ENCODE data around the gene TTC17. TPM values are rescaled to one million over a fixed set of nuclear protein-coding genes. Genes with fewer than 3 reads are reported as not detected.
"Not testable (repeated sequence)": the region's sequence is repeated elsewhere in the genome, so short reads cannot be mapped to it uniquely, and the experiment has no call there.

TTC17 gene
- total RNA-seq, 3 donors from 2014 or later, result 35.1 to 40.6 (median 37.8) TPM

DNA sequence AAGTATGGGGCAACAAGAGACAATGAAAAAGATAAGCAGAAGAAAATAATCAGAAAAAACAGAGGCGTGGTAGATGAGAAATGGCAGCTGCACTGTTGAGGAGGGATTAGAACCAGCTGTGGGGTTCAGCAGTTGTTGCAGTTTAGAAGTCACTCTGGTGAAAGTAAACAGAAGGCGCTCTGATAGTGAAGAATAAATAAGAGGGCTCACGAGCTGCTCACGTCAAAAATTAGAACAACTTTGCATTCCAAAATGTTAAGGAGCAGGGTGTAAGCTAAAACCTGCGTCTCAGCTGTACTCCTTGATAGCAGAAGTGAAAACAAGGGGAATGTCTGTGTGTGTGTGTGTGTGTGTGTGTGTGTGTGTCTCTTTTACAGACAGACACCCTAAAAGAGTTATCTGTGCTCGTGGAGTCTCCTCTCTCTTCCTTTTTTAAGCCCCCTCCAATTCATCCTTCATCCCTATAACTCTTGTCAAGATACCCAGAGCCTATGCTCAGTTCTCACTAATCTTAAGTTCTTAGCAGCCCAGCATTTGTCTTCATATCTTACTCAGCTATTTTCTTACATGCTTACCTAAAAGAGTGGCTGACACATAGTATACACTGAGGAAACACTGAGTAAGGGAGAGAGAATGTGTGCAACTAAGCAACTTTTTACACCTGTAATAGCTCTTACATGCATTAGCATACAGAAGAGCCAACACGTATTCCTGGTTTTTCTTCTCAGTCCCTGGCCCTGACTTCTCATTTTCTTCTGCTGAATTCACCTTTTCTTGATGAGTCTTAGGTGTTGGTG, 8.9 kb downstream of the TTC17 start:
- ATAC-seq (no peak), DNase-seq (no peak)
- Mint-ChIP-seq H3K27me3 (ENCODE audit: low read depth) (no peaks in the 10 kb centered on the region), H3K4me3 (no peak overlapping the region), H3K4me1 (ENCODE audit: low read depth) (peaks cover 50% of the 10 kb centered on the region), H3K9me3 (no peaks in the 10 kb centered on the region), H3K36me3 (ENCODE audit: insufficient read depth) (peaks cover 15% of the 10 kb centered on the region)

DNA sequence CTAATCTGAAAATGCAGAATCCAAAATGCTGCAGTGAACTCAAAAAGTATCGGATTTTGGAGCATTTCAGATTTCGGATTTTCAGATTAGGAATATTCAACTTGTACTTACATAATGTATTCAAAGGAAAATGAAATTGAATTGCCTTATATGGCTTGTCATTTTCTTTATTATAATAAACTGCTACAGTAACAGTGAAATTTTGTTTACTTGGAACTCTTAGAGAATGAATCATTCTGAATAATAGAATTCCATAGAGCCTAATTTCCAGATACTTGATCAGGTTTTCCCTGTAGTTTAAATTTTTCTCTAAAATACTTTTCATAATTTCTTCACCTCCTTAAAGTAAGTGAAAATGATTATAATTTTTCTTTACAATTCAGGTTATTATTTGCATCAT, 17.3 kb downstream of the TTC17 start:
- Mint-ChIP-seq H3K27me3 (ENCODE audit: low read depth) (no peaks in the 10 kb centered on the region), H3K9me3 (no peaks in the 10 kb centered on the region), H3K36me3 (ENCODE audit: insufficient read depth) (peaks cover 27% of the 10 kb centered on the region), H3K4me3 (no peak overlapping the region), H3K4me1 (ENCODE audit: low read depth) (peaks cover 18% of the 10 kb centered on the region)
- ATAC-seq (no peak), DNase-seq (no peak)

DNA sequence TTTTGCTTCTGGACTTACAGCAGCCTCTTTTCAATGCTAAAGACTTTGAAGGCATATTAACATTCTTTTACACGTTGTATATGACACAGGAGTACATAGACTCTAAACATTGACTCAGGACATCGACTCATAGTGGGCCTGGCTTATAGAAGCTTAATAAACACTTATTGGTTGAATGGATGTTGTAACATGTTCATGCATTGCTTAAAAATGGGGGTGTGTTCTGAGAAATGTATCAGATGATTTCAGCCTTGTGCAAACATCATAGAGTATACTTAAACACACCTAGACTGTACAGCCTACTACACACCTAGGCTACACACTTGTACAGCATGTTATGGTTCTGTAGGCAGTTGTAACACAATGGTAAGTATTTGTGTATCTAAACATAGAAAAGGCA, 17.9 kb downstream of the TTC17 start:
- Mint-ChIP-seq H3K36me3 (ENCODE audit: insufficient read depth) (peaks cover 30% of the 10 kb centered on the region), H3K4me3 (no peak overlapping the region), H3K4me1 (ENCODE audit: low read depth) (peaks cover 18% of the 10 kb centered on the region), H3K9me3 (no peaks in the 10 kb centered on the region), H3K27me3 (ENCODE audit: low read depth) (no peaks in the 10 kb centered on the region)
- no peak for DNase-seq
- peak; percentile 46 to 48 for ATAC-seq

DNA sequence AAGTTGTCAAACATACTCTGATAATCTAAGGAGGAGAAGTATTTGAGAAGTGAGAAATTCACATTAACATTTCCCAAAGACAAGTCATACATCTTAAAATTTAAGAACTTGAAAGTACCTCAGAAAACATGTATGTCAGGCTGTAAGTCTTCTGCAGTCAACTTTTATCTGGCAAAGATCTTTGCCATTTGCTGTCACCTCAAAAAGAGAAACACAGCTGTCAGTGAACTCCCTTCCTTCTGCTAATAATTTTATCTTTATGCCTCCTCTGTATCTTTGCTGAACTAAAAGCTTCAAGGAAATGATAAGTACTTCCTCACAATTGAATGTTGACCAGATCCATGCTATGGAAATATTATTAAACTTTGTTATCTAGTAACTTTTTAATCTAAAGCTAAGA, 18.7 kb downstream of the TTC17 start:
- ATAC-seq (no peak), DNase-seq (no peak)
- H3K4me3 Mint-ChIP-seq, result no peak overlapping the region
- H3K4me1 Mint-ChIP-seq (ENCODE audit: low read depth), result peaks cover 18% of the 10 kb centered on the region
- peaks cover 32% of the 10 kb centered on the region for H3K36me3 Mint-ChIP-seq (ENCODE audit: insufficient read depth)
- no peaks in the 10 kb centered on the region for H3K27me3 Mint-ChIP-seq (ENCODE audit: low read depth)
- H3K9me3 Mint-ChIP-seq, result no peaks in the 10 kb centered on the region

DNA sequence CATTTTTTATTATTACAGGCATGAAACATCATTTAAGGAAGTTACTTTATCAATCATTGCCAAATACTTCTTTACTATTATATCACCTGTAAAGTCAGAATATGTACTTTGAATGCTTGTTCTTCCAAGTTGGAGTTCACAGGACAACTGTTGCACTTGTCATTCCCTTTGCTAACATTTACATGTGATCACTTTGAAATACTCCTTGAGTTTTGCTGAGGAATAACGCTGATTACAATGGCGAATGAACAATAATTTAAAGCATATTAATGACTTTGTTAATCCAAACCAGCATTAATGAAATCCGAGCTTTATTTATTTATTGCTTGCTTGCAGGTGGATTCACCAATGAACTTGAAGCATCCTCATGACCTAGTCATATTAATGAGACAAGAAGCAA, 20.2 kb downstream of the TTC17 start:
- no peaks in the 10 kb centered on the region for H3K27me3 Mint-ChIP-seq (ENCODE audit: low read depth)
- ATAC-seq (no peak), DNase-seq (no peak)
- peaks cover 18% of the 10 kb centered on the region for H3K4me1 Mint-ChIP-seq (ENCODE audit: low read depth)
- H3K36me3 Mint-ChIP-seq (ENCODE audit: insufficient read depth), result peaks cover 28% of the 10 kb centered on the region
- H3K4me3 Mint-ChIP-seq, result no peak overlapping the region
- no peaks in the 10 kb centered on the region for H3K9me3 Mint-ChIP-seq

DNA sequence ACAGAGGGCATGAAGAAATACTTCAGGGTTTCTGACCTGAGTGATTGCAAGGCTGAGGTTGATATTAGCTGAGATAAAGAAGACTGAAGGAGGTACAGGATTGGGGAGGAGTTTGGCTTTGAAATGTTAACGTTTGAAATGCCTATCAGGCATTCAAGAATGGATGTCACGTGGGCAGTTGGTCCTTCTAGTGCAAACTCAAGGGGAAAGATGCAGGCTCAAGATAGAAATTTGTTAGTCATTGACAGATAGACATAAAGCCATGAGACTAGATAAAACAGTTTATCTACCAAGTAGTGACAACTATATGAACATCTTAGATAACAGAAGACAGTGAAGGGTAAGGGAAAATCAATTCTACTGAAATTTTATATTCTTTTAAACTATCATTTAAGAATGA, 23.1 kb downstream of the TTC17 start:
- H3K27me3 Mint-ChIP-seq (ENCODE audit: low read depth), result no peaks in the 10 kb centered on the region
- H3K36me3 Mint-ChIP-seq (ENCODE audit: insufficient read depth), result peaks cover 22% of the 10 kb centered on the region
- H3K4me3 Mint-ChIP-seq, result no peak overlapping the region
- no peaks in the 10 kb centered on the region for H3K9me3 Mint-ChIP-seq
- H3K4me1 Mint-ChIP-seq (ENCODE audit: low read depth), result peaks cover 3% of the 10 kb centered on the region
- DNase-seq (no peak), ATAC-seq (no peak)

DNA sequence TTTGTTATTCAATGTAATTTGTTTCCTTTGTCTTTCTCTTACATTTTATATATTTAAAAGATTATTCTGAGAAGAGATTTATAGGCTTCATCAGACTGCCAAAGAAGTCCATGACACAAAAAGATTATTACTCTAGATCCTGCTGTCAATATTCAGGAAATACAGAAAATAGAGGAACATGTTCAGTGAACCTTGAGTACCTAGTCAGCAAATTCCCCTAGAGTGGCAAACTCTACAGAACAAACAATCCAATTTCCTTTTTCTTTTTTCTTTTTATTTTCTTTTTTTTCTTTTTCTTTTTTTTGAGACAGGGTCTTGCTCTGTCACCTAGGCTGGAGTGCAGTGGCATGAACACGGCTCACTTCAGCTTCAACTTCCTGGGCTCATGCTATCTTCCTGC, 23.9 kb downstream of the TTC17 start:
- Mint-ChIP-seq H3K36me3 (ENCODE audit: insufficient read depth) (peaks cover 22% of the 10 kb centered on the region), H3K4me3 (no peak overlapping the region)
- ATAC-seq, result no peak

DNA sequence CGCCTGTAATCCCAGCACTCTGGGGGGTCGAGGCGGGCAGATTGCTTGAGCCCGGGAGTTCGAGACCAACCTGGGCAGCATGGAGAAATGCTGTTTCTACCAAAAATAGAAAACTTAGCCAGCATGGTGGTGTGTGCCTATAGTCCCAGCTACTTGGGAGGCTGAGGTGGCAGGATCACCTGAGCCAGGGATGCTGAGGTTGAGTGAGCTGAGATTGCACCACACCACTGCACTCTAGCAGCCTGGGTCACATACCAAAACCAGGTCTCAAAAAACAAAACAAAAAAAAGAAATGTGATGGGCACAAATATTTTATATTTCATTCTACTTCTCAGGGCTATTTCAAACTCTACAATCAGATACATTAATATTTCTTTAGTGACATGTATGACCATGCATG, 25.7 kb downstream of the TTC17 start:
- Mint-ChIP-seq H3K27me3 (ENCODE audit: low read depth) (no peaks in the 10 kb centered on the region), H3K36me3 (ENCODE audit: insufficient read depth) (peaks cover 20% of the 10 kb centered on the region), H3K4me1 (ENCODE audit: low read depth) (no peaks in the 10 kb centered on the region), H3K4me3 (no peak overlapping the region), H3K9me3 (no peaks in the 10 kb centered on the region)
- ATAC-seq (no peak), DNase-seq (no peak)

More for the DNA sequence above, 23.9 kb downstream of the TTC17 start:
- no peaks in the 10 kb centered on the region for H3K9me3 Mint-ChIP-seq
- DNase-seq, result no peak
- H3K27me3 Mint-ChIP-seq (ENCODE audit: low read depth), result no peaks in the 10 kb centered on the region
- H3K4me1 Mint-ChIP-seq (ENCODE audit: low read depth), result peaks cover 3% of the 10 kb centered on the region

DNA sequence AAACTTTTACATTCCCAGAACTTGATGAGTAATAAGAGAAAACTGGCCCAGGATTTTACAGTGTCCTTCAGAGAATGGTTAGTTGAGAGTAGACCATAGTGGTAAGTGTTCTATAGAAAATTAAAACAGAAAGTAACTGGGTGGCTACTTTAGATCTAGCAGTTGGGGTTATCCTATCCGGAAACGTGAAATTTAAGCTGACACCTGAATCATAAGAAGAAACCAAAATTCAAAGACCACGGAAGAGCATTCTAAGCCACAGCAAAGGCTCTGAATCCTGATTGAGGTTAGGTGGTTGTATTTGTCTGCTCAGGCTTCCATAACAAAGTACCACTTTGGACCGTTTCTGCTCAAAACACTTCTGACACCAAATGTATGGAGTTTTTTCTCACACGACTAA, 34.0 kb downstream of the TTC17 start:
- Mint-ChIP-seq H3K27me3 (ENCODE audit: low read depth) (no peaks in the 10 kb centered on the region), H3K9me3 (no peaks in the 10 kb centered on the region), H3K4me3 (no peak overlapping the region), H3K4me1 (ENCODE audit: low read depth) (peaks cover 20% of the 10 kb centered on the region), H3K36me3 (ENCODE audit: insufficient read depth) (peaks cover 42% of the 10 kb centered on the region)
- DNase-seq (no peak), ATAC-seq (peak; percentile 67 to 76)

DNA sequence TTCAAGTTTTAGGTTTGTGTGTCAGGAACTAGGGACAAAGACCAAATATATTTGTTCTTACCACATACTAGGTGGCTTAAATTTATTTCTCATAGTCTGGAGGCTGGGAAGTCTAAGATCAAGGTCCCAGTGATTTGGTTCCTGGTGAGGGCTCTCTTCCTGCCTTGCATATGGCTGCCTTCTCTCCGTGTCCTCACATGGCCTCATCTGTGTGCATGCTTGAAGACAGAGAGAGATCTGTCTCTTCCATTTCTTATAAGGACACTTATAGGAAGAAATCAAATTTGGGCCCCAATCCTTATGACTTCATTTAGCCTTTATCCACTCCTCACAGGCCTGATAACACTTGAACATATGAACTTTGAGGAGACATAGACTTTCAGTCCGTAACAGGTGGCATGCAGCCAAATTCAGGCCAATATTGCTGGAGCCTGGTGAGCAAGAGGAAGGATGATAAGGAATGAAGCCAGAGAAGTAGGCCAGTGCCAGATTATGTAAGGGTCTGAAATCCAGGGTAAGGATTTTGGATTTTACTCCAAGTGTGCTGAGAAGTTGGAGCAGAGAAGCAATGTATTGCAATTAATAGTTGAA, 35.1 kb downstream of the TTC17 start:
- Mint-ChIP-seq H3K4me3 (no peak overlapping the region), H3K4me1 (ENCODE audit: low read depth) (peaks cover 20% of the 10 kb centered on the region), H3K9me3 (no peaks in the 10 kb centered on the region), H3K27me3 (ENCODE audit: low read depth) (no peaks in the 10 kb centered on the region), H3K36me3 (ENCODE audit: insufficient read depth) (peaks cover 47% of the 10 kb centered on the region)
- no peak for DNase-seq
- no peak for ATAC-seq

DNA sequence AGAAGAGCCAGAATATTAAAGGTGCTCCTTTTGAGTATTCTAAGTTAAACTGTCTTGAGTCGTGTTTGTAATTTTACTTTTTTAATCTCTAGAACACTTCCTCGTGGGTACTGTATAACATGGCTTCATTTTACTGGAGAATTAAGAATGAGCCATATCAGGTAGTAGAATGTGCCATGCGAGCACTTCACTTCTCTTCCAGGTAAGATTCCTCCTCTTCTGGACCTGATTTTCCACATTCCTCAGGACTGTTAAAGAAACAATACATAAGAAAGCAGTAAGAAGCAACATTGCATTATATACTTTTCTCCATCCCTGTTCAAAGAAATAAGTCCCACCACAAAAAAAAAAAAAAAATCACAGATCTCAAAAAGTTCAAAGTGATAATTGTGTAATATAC, 37.9 kb downstream of the TTC17 start:
- H3K36me3 Mint-ChIP-seq (ENCODE audit: insufficient read depth), result peaks cover 55% of the 10 kb centered on the region
- DNase-seq (no peak), ATAC-seq (no peak)
- no peaks in the 10 kb centered on the region for H3K27me3 Mint-ChIP-seq (ENCODE audit: low read depth)
- peaks cover 23% of the 10 kb centered on the region for H3K4me1 Mint-ChIP-seq (ENCODE audit: low read depth)
- peak overlapping the region; percentile 27 for H3K4me3 Mint-ChIP-seq
- H3K9me3 Mint-ChIP-seq, result no peaks in the 10 kb centered on the region

DNA sequence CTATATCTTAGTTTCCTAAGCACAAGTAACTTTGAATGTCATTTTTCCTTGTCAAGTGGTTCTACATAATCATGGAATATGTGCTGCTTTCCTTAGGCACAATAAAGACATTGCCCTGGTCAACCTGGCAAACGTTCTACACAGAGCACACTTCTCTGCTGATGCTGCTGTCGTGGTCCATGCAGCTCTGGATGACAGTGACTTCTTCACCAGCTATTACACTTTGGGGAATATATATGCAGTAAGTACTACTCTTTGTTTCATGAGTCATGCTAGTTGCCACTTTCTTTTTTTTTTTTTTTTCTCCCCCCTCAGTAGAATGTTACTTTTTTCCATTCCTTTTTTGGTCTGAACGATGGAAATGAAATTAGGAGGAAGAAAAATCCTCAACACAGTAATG, 38.5 kb downstream of the TTC17 start:
- Mint-ChIP-seq H3K4me3 (no peak overlapping the region), H3K27me3 (ENCODE audit: low read depth) (no peaks in the 10 kb centered on the region), H3K9me3 (no peaks in the 10 kb centered on the region), H3K36me3 (ENCODE audit: insufficient read depth) (peaks cover 54% of the 10 kb centered on the region), H3K4me1 (ENCODE audit: low read depth) (peaks cover 19% of the 10 kb centered on the region)
- peak; percentile 76 to 81 for ATAC-seq
- no peak for DNase-seq

DNA sequence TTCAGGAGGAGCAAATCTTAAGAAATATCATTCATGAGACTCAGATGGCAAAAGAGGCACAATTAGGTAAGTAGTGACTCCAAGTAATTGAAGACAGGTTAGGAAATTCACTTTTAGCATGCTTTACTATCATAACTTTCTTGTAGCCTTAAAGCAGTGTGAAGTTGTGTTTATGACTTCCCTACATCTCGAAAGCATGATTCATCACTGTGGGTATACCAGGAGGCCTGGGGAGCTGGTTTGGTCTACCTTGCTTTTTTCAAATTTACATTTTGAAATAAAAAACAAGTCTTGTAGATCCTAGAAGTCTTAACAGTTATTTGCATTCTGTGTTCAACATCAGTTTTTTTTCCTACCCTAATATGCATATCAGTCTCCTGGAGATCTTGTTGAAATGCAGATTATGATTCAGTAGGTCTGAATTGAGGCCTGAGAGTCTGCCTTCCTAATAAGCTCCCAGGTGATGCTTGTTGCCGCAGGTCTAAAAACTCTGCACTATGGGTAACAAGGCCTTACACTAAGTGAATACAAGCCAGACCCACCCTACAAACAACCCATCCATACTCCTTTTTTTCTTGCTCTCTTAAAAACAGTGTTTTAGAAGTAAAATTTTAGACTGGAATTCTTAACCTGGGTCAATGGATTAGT, 41.4 kb downstream of the TTC17 start:
- no peak for DNase-seq
- Mint-ChIP-seq H3K36me3 (ENCODE audit: insufficient read depth) (peaks cover 45% of the 10 kb centered on the region), H3K4me3 (no peak overlapping the region), H3K4me1 (ENCODE audit: low read depth) (peaks cover 15% of the 10 kb centered on the region), H3K27me3 (ENCODE audit: low read depth) (no peaks in the 10 kb centered on the region), H3K9me3 (no peaks in the 10 kb centered on the region)
- ATAC-seq, result peak; percentile 40 to 51

DNA sequence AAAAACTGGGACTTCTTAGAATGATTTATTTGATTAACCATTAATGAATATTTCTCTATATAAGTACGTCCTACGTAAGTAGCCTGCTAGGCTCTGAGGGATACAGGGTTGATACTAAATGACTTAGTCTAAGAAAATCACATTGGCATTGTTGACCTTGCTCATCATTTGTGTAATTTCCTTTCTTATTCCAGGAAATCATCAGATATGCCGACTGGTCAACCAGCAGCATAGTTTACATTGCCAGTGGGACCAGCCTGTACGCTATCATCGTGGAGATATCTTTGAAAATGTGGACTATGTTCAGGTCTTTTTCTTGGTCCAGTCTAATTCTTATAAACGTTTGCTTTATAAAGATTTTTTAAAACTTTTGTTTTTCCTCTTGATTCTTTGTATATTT, 42.5 kb downstream of the TTC17 start:
- DNase-seq, result no peak
- Mint-ChIP-seq H3K4me1 (ENCODE audit: low read depth) (peaks cover 15% of the 10 kb centered on the region), H3K36me3 (ENCODE audit: insufficient read depth) (peaks cover 49% of the 10 kb centered on the region), H3K27me3 (ENCODE audit: low read depth) (no peaks in the 10 kb centered on the region), H3K9me3 (no peaks in the 10 kb centered on the region), H3K4me3 (no peak overlapping the region)
- ATAC-seq, result no peak

DNA sequence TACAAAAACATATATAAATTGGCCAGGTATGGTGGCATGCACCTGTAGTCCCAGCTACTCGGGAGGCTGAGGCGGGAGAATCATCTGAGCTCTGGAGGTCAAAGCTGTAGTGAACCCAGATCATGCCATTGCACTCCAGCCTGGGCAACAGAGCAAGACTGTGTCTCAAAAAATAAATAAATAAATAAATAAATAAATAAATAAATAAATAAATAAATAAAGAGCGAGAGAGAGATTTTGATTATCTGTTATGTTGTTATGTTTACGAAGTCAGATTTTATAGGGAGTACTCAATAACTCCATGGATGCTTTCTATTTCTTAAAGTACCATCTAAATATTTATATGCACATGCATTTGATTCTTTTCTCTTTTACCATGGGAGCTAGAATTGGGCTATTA, 43.1 kb downstream of the TTC17 start:
- H3K27me3 Mint-ChIP-seq (ENCODE audit: low read depth), result not testable (repeated sequence)

More for the DNA sequence above, 43.1 kb downstream of the TTC17 start:
- DNase-seq, H3K4me3 Mint-ChIP-seq, H3K9me3 Mint-ChIP-seq, ATAC-seq: not testable (repeated sequence)
- Mint-ChIP-seq H3K36me3 (ENCODE audit: insufficient read depth) (peaks cover 48% of the 10 kb centered on the region), H3K4me1 (ENCODE audit: low read depth) (peaks cover 11% of the 10 kb centered on the region)

All from activated T-cell treated with anti-CD3 and anti-CD28 coated beads, Interleukin-2, amount 50 U/mL, for 4 hours (primary cell).